DND-41 (cell line): ENCODE results near the gene USP28.

Experiments
- EZH2 ChIP-seq: IDR thresholded peaks from 3 replicates; pipeline ENCODE4 v1.6.1; 2012; ENCODE audit warnings: borderline replicate concordance, low read depth, mild to moderate bottlenecking, moderate library complexity, low read length, inconsistent platforms; ENCODE audit not compliant: severe bottlenecking
- TF ChIP-seq, protein P1 (sequence below): IDR thresholded peaks from 2 replicates; pipeline ENCODE4 v1.5.1; 2012; ENCODE audit warnings: borderline replicate concordance, low read length, moderate library complexity, mild to moderate bottlenecking; ENCODE audit not compliant: poor library complexity, severe bottlenecking; ENCODE audit errors: extremely low read depth

- TF ChIP-seq, protein P1, sequence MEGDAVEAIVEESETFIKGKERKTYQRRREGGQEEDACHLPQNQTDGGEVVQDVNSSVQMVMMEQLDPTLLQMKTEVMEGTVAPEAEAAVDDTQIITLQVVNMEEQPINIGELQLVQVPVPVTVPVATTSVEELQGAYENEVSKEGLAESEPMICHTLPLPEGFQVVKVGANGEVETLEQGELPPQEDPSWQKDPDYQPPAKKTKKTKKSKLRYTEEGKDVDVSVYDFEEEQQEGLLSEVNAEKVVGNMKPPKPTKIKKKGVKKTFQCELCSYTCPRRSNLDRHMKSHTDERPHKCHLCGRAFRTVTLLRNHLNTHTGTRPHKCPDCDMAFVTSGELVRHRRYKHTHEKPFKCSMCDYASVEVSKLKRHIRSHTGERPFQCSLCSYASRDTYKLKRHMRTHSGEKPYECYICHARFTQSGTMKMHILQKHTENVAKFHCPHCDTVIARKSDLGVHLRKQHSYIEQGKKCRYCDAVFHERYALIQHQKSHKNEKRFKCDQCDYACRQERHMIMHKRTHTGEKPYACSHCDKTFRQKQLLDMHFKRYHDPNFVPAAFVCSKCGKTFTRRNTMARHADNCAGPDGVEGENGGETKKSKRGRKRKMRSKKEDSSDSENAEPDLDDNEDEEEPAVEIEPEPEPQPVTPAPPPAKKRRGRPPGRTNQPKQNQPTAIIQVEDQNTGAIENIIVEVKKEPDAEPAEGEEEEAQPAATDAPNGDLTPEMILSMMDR, result no peak
- TF ChIP-seq EZH2, result no peak
Observed at GRCh38 chr11:113906038-113906437, 30.7 kb upstream of the USP28 start.
